ENCODE data around the gene RPS25. TPM values are rescaled to one million over a fixed set of nuclear protein-coding genes. Genes with fewer than 3 reads are reported as not detected.

RPS25 gene
- total RNA-seq, 1 experiment from 2014 or later, result 1,083 TPM

DNA sequence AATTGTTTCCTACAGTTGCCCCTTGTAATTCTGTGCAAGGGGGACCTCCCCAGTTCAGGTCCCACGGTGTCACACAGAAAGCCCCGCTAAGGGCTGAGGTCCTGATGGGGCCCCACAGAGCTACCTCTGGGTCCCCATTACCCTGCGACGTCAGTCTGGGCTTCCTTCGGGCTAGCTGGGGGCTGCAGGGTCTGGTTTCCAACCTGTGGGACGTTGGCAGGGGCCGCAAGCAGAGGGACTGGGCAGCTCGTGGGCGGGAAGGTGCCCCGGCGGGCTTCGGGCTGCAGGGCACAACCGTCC, 11.8 kb upstream of the RPS25 start:
- Histone ChIP-seq H3K9me3 (ENCODE audit: control insufficient read depth, insufficient read depth, low read depth, low read length) (no peaks in the 10 kb centered on the region), H3K27me3 (ENCODE audit: control insufficient read depth, insufficient read depth, low read length) (no peaks in the 10 kb centered on the region), H3K4me1 (ENCODE audit: control insufficient read depth, insufficient read depth, low read length) (peaks cover 13% of the 10 kb centered on the region), H3K27ac (ENCODE audit: low read length) (peak overlapping the region; percentile 79), H3K4me3 (ENCODE audit: low read depth in 2 of 2, low read length in 2 of 2) (peak overlapping the region; percentile 75 to 90), H3K36me3 (ENCODE audit: control insufficient read depth, insufficient read depth, low read length) (no peaks in the 10 kb centered on the region; the same call in 1 of the 2 replicates)
- in situ Hi-C loops (cut with HindIII; ENCODE audit: low pct_unique_long_range_greater_than_20kb, low sequenced_read_pairs), result no loop called here
- peak; percentile 1; the same call in 1 of the 2 replicates for ATAC-seq
- POLR2A ChIA-PET, result no interaction called here
- CTCF ChIA-PET, result interaction anchor here (0.7 kb wide), 1 partner anchor 11 kb away, joined by 4 read pairs; the partner anchor contains the start of gene TRAPPC4
- TF ChIP-seq POLR2AphosphoS5 (IDR thresholded peaks at IDR 0.05; ENCODE audit: low read depth, low read length), result no peak
- TF ChIP-seq SIN3A (IDR thresholded peaks at IDR 0.05; ENCODE audit: borderline replicate concordance, insufficient read depth, low read depth, low read length), result no peak
- TF ChIP-seq, protein P1, sequence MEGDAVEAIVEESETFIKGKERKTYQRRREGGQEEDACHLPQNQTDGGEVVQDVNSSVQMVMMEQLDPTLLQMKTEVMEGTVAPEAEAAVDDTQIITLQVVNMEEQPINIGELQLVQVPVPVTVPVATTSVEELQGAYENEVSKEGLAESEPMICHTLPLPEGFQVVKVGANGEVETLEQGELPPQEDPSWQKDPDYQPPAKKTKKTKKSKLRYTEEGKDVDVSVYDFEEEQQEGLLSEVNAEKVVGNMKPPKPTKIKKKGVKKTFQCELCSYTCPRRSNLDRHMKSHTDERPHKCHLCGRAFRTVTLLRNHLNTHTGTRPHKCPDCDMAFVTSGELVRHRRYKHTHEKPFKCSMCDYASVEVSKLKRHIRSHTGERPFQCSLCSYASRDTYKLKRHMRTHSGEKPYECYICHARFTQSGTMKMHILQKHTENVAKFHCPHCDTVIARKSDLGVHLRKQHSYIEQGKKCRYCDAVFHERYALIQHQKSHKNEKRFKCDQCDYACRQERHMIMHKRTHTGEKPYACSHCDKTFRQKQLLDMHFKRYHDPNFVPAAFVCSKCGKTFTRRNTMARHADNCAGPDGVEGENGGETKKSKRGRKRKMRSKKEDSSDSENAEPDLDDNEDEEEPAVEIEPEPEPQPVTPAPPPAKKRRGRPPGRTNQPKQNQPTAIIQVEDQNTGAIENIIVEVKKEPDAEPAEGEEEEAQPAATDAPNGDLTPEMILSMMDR (IDR thresholded peaks at IDR 0.05), result no peak
- TF ChIP-seq TCF7L2 (IDR thresholded peaks at IDR 0.05; ENCODE audit: low read depth, low read length), result no peak
- TF ChIP-seq, protein P2, sequence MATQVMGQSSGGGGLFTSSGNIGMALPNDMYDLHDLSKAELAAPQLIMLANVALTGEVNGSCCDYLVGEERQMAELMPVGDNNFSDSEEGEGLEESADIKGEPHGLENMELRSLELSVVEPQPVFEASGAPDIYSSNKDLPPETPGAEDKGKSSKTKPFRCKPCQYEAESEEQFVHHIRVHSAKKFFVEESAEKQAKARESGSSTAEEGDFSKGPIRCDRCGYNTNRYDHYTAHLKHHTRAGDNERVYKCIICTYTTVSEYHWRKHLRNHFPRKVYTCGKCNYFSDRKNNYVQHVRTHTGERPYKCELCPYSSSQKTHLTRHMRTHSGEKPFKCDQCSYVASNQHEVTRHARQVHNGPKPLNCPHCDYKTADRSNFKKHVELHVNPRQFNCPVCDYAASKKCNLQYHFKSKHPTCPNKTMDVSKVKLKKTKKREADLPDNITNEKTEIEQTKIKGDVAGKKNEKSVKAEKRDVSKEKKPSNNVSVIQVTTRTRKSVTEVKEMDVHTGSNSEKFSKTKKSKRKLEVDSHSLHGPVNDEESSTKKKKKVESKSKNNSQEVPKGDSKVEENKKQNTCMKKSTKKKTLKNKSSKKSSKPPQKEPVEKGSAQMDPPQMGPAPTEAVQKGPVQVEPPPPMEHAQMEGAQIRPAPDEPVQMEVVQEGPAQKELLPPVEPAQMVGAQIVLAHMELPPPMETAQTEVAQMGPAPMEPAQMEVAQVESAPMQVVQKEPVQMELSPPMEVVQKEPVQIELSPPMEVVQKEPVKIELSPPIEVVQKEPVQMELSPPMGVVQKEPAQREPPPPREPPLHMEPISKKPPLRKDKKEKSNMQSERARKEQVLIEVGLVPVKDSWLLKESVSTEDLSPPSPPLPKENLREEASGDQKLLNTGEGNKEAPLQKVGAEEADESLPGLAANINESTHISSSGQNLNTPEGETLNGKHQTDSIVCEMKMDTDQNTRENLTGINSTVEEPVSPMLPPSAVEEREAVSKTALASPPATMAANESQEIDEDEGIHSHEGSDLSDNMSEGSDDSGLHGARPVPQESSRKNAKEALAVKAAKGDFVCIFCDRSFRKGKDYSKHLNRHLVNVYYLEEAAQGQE (IDR thresholded peaks at IDR 0.05; ENCODE audit: insufficient read depth in 1 of 2, low read depth in 2 of 2, low read length in 1 of 2), result no peak
- no TSS peak for BruUV-seq (replicated peaks)
- intact Hi-C loops (cut with micrococcal nuclease; ENCODE audit: unreplicated experiment), result no loop called here
- no peak for DNase-seq (ENCODE audit: low read depth, low spot score)

DNA sequence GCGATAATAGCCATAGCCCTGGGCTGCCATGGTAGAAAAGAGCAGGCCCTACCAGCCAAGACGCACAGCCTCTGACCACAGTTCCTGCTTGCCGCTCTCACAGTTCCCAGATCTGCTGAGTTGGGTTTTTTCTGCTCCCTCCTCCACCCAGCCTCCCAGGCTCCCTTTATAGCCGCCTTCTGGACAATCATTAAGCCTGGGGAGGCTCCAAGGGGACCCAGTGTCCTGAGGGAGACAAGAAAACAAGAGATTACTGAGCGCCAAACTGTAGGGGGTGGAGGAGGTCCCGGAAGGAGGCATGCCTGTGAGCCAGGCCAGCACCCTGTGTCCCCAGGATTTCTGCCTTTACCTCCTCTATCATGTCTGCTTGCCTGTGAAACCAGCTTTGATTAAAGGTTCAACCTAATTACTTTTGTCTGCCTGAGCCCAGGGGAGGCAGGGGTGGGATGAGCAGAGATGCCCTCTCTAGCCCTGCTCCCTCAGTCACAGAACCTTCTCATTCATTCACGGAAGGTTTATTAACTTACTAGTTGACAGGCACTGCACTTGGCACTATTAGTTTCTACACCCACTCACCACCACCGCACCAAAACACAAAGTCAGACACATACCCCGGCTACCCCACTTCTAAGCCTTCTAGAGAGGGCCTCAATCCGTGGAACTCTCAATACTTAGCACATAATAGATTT, 11.3 kb upstream of the RPS25 start:
- ChIA-PET CTCF (interaction anchor here (0.7 kb wide), 1 partner anchor 11 kb away, joined by 4 read pairs; the partner anchor contains the start of gene TRAPPC4), POLR2A (no interaction called here)
- TF ChIP-seq, protein P1 (IDR thresholded peaks at IDR 0.05), result no peak
- TF ChIP-seq SIN3A (IDR thresholded peaks at IDR 0.05; ENCODE audit: borderline replicate concordance, insufficient read depth, low read depth, low read length) (no peak), TCF7L2 (IDR thresholded peaks at IDR 0.05; ENCODE audit: low read depth, low read length) (no peak), POLR2AphosphoS5 (IDR thresholded peaks at IDR 0.05; ENCODE audit: low read depth, low read length) (no peak)
- TF ChIP-seq, protein P2 (IDR thresholded peaks at IDR 0.05; ENCODE audit: insufficient read depth in 1 of 2, low read depth in 2 of 2, low read length in 1 of 2), result no peak
- no peaks in the 10 kb centered on the region for H3K27me3 ChIP-seq (ENCODE audit: control insufficient read depth, insufficient read depth, low read length)
- intact Hi-C loops (cut with micrococcal nuclease; ENCODE audit: unreplicated experiment) (no loop called here), in situ Hi-C loops (cut with HindIII; ENCODE audit: low pct_unique_long_range_greater_than_20kb, low sequenced_read_pairs) (no loop called here)
- H3K27ac ChIP-seq (ENCODE audit: low read length), result peak overlapping the region; percentile 79
- no peak for DNase-seq (ENCODE audit: low read depth, low spot score)
- ATAC-seq, result no peak
- H3K36me3 ChIP-seq (ENCODE audit: control insufficient read depth, insufficient read depth, low read length), result no peaks in the 10 kb centered on the region; the same call in 1 of the 2 replicates
- BruUV-seq (replicated peaks), result TSS peak; percentile 93
- H3K4me1 ChIP-seq (ENCODE audit: control insufficient read depth, insufficient read depth, low read length), result peaks cover 13% of the 10 kb centered on the region
- H3K4me3 ChIP-seq (ENCODE audit: low read depth in 2 of 2, low read length in 2 of 2), result peak overlapping the region; percentile 75 to 90
- H3K9me3 ChIP-seq (ENCODE audit: control insufficient read depth, insufficient read depth, low read depth, low read length), result no peaks in the 10 kb centered on the region

Measured in Panc1 (cell line).